Activated T-helper 1 cell treated with anti-CD3 and anti-CD28 coated beads, Interleukin-12 subunit alpha, Interleukin-12 subunit beta, Interleukin-2, Interleukin-4 antibody, amounts not matched to agents 30 ng/mL and 10 ng/mL and 1 ng/mL, durations not matched to agents 14 hours and 24 hours and 36 hours (primary cell): ENCODE results near the gene FNDC1. TPM values are rescaled to one million over a fixed set of nuclear protein-coding genes. Genes with fewer than 3 reads are reported as not detected.

Experiments
- DNase-seq: peaks from one replicate; pipeline ENCODE4 v3.0.0; 2021; ENCODE audit warnings: low spot score
- H3K27ac Mint-ChIP-seq: one replicate; pipeline ENCODE4 v1.8.0; 2021; ENCODE audit warnings: mild to moderate bottlenecking, mixed read lengths
- H3K27me3 Mint-ChIP-seq: one replicate; pipeline ENCODE4 v1.8.0; 2022; ENCODE audit warnings: mild to moderate bottlenecking, moderate library complexity, mixed read lengths; ENCODE audit not compliant: insufficient read depth
- H3K36me3 Mint-ChIP-seq: one replicate; pipeline ENCODE4 v1.8.0; 2021; ENCODE audit warnings: low read depth, mixed read lengths
- H3K4me1 Mint-ChIP-seq: one replicate; pipeline ENCODE4 v1.8.0; 2021; ENCODE audit warnings: low read depth, mixed read lengths
- H3K4me3 Mint-ChIP-seq: one replicate; pipeline ENCODE4 v1.8.0; 2021; ENCODE audit warnings: mild to moderate bottlenecking, moderate library complexity, mixed read lengths
- H3K9me3 Mint-ChIP-seq: one replicate; pipeline ENCODE4 v1.8.0; 2021; ENCODE audit warnings: mixed read lengths
- intact Hi-C: fragments of 100-400 bp; cut with micrococcal nuclease; formaldehyde crosslinking; loops from one replicate; pipeline ENCODE4 v1.15.1; 2024
- total RNA-seq: library from RNA; stranded (reverse); gene quantifications from 2 replicates; pipeline ENCODE4 v1.2.3, GENCODE V29; 2022

FNDC1 gene
- total RNA-seq, 1 donor from 2014 or later = not detected

GRCh38 chr6:159311618-159312017 is 142.4 kb downstream of the FNDC1 start:
- Mint-ChIP-seq H3K4me1 (no peaks in the 10 kb centered on the region), H3K27me3 (peaks cover 5% of the 10 kb centered on the region), H3K9me3 (no peaks in the 10 kb centered on the region), H3K27ac (no peak overlapping the region), H3K36me3 (no peaks in the 10 kb centered on the region), H3K4me3 (no peak overlapping the region)
- intact Hi-C loops = loop anchor here (1.0 kb wide), 1 partner anchor 40 kb away; no protein-coding TSS in a partner anchor
- DNase-seq = no peak

DNA sequence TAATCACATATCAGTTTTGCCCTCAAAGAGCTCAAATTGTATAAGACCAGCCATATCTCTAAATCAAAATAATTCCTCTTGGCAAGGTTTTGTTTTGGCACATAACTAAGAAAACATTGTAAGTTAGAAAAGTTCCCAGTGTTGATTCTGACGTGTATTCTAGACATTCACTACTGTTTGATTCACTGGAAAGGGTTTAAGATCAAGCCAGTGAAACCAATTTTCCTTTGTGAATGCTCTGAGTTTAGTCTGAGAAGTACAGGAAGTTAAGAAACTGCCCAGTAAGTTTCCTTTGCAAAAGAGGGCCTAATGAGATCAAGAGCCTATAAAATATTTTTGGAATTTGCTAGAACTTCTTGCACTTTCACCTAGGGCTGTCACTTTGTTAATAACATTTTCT is 143.0 kb downstream of the FNDC1 start:
- no peak for DNase-seq
- Mint-ChIP-seq H3K4me3 (no peak overlapping the region), H3K27ac (no peak overlapping the region), H3K27me3 (peaks cover 4% of the 10 kb centered on the region), H3K36me3 (no peaks in the 10 kb centered on the region), H3K9me3 (no peaks in the 10 kb centered on the region), H3K4me1 (no peaks in the 10 kb centered on the region)
- intact Hi-C loops = loop anchor here (1.0 kb wide), 1 partner anchor 39 kb away; no protein-coding TSS in a partner anchor

GRCh38 chr6:159313018-159313417 is 143.8 kb downstream of the FNDC1 start:
- H3K4me1 Mint-ChIP-seq = no peaks in the 10 kb centered on the region
- DNase-seq = no peak
- no peak overlapping the region for H3K4me3 Mint-ChIP-seq
- intact Hi-C loops = no loop called here
- H3K9me3 Mint-ChIP-seq = no peaks in the 10 kb centered on the region
- H3K27ac Mint-ChIP-seq = no peak overlapping the region
- peaks cover 4% of the 10 kb centered on the region for H3K27me3 Mint-ChIP-seq
- H3K36me3 Mint-ChIP-seq = no peaks in the 10 kb centered on the region

DNA sequence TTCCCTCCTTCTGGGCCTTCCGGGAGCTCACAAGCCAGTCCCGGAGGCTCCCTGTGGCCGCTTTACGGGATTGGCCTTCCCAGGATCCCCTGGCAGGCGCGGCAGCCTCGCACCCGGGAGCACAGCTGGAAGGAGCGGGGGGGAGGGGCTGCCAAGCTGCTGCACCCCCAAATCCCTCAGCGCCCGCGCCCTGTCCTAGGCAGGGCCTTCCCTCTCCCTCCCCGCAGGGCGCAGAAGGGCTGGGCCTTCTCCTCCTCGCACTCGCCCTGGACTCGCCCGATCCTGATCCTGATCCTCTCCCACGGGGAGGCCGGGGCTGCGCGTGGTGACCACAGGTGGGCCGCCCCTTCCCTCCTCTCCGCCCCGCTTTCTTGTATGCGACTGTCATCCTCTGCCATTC is 146.4 kb downstream of the FNDC1 start:
- Mint-ChIP-seq H3K4me3 (no peak overlapping the region), H3K36me3 (no peaks in the 10 kb centered on the region), H3K27me3 (no peaks in the 10 kb centered on the region), H3K9me3 (no peaks in the 10 kb centered on the region), H3K27ac (no peak overlapping the region), H3K4me1 (no peaks in the 10 kb centered on the region)
- no peak for DNase-seq
- intact Hi-C loops = no loop called here

DNA sequence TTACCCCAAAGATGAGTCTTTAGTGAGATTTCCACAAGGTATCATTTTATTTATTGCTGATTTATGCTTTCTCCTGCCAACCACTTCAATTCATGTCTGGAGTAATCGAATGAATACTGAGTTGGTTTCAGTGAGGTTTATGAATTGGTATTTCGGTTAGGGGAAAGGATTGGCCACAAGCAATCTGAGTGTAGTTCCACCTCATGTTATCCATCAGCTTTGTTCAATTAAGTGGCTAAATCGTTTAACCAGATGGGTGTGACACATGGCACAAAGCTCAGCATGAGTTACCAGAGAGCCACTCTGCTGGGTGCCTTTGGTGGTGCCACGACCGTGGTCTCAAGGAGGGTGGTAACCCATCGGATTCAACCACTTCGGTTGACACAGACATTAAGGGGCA is 148.2 kb downstream of the FNDC1 start:
- Mint-ChIP-seq H3K9me3 (no peaks in the 10 kb centered on the region), H3K4me3 (no peak overlapping the region), H3K4me1 (no peaks in the 10 kb centered on the region), H3K36me3 (no peaks in the 10 kb centered on the region), H3K27me3 (no peaks in the 10 kb centered on the region), H3K27ac (no peak overlapping the region)
- intact Hi-C loops = no loop called here
- DNase-seq = no peak

DNA sequence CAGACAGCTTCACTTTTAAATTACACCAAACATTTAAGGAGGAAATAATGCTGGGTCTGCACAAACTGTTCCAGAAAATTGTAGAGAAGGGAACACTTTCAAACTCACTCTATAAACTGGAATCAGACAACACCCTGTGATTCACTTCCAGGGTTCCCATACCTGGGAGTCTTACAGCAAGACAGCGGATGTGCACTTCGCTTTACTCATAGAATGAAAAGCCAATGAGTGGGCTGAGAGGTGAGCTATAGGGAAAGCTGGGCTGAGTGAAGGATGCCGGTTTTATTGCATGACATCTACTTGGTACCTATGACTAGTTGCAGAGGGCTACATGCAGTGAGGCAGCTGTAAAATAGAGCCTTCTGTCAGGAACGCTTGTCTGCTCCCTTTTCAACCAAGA is 152.1 kb downstream of the FNDC1 start:
- Mint-ChIP-seq H3K27me3 (peaks cover 1% of the 10 kb centered on the region), H3K9me3 (no peaks in the 10 kb centered on the region), H3K27ac (no peak overlapping the region), H3K4me3 (no peak overlapping the region), H3K4me1 (no peaks in the 10 kb centered on the region), H3K36me3 (no peaks in the 10 kb centered on the region)
- no peak for DNase-seq
- intact Hi-C loops = no loop called here

Other genes starting within 250 kb of the FNDC1 start
- 3.8 and 4.2 TPM in 2 replicates for gene RSPH3, start 169.2 kb upstream of the FNDC1 start, total RNA-seq
- 245 and 250 TPM in 2 replicates for gene TAGAP, start 124.4 kb upstream of the FNDC1 start, total RNA-seq